Small intestine (tissue), 7 donors: ENCODE measurements around the gene HOXA5. TPM values are rescaled to one million over a fixed set of nuclear protein-coding genes. Genes with fewer than 3 reads are reported as not detected.

Source experiments
- DNase-seq, 2 donors: peaks; one replicate each; pipeline versions ENCODE4 v3.0.0 to v3.0.0-alpha.2; 2013
- FAIRE-seq: peaks from 2 replicates; lab custom pipeline; 2012; peaks lifted over from hg19 to GRCh38; lab: Jason Lieb, UNC
- H3K27ac ChIP-seq, 3 donors: one replicate each; pipeline ENCODE4 v1.5.1; 2013; ENCODE audit warnings: low read length in 2 of 3, mild to moderate bottlenecking in 2 of 3, control low read depth in 1 of 3, inconsistent platforms in 1 of 3, low read depth in 1 of 3, moderate library complexity in 1 of 3
- H3K27me3 ChIP-seq, 3 donors: one replicate each; pipeline ENCODE4 v1.6.1; 2013; ENCODE audit warnings: low read length in 3 of 3, inconsistent platforms in 1 of 3; ENCODE audit not compliant: control insufficient read depth in 3 of 3, insufficient read depth in 3 of 3
- H3K36me3 ChIP-seq, 3 donors: one replicate each; pipeline ENCODE4 v1.6.1; 2013; ENCODE audit warnings: low read length in 3 of 3, inconsistent platforms in 1 of 3, low read depth in 1 of 3, mild to moderate bottlenecking in 1 of 3, moderate library complexity in 1 of 3; ENCODE audit not compliant: control insufficient read depth in 3 of 3, insufficient read depth in 2 of 3
- H3K4me1 ChIP-seq, 3 donors: one replicate each; pipeline ENCODE4 v1.6.1; 2013; ENCODE audit warnings: low read length in 2 of 3, inconsistent platforms in 1 of 3, low read depth in 1 of 3, mild to moderate bottlenecking in 1 of 3, moderate library complexity in 1 of 3; ENCODE audit not compliant: control insufficient read depth in 3 of 3, insufficient read depth in 2 of 3
- H3K4me3 ChIP-seq, 3 donors: one replicate each; pipeline ENCODE4 v1.5.1; 2013; ENCODE audit warnings: low read length in 3 of 3, control low read depth in 1 of 3, inconsistent platforms in 1 of 3, low read depth in 1 of 3, mild to moderate bottlenecking in 1 of 3, moderate library complexity in 1 of 3
- H3K9me3 ChIP-seq, 2 donors: one replicate each; pipeline ENCODE4 v1.6.1; 2013; ENCODE audit warnings: low read depth in 1 of 2, low read length in 1 of 2; ENCODE audit not compliant: control insufficient read depth in 2 of 2, insufficient read depth in 1 of 2
- WGBS, 3 donors: extraction: QIAGEN DNeasy Blood & Tissue Kit; methylation state at CpG; one replicate each; pipeline ENCODE4 v1.1.7; 2013; 5-methylcytosine and 5-hydroxymethylcytosine counted together
- polyA plus RNA-seq, 4 donors: library from polyadenylated mRNA; stranded (reverse) in 3 of 4; unstranded in 1 of 4; fragments of 200-250 nt in 3 of 4; fragments of 120-200 nt in 1 of 4; gene quantifications; one replicate each; pipeline versions ENCODE4 v1.2.1 to v1.2.3, GENCODE V29; 2013
- donor health status: healthy with polysubstance abuse.
- donor health status: control.
- donor health status: control.
- donor health status: Bipolar disorder and iron deficiency.
- donor health status: healthy.

Gene HOXA5
- polyA plus RNA-seq, 4 donors: 0.45 to 44.0 (median 5.1) TPM

- no peak for FAIRE-seq
- H3K4me1 ChIP-seq: peaks cover 4 to 15% (median 7%) of the 10 kb centered on the region in 3 donors
- H3K36me3 ChIP-seq: no peaks in the 10 kb centered on the region
- peaks cover 0 to 8% of the 10 kb centered on the region in 2 donors for H3K9me3 ChIP-seq
- 4 to 9% (median 8%) methylated on average over 48 to 49 of the region's 49 CpGs for WGBS, 3 donors
- peak overlapping the region in 2 of 3 donors; percentile 20 to 28 for H3K4me3 ChIP-seq
- peak overlapping the region in 1 of 3 donors; percentile 68 for H3K27ac ChIP-seq
- no peak for DNase-seq
- peaks cover 16 to 96% (median 84%) of the 10 kb centered on the region in 3 donors for H3K27me3 ChIP-seq
Observed at GRCh38 chr7:27188386-27189294, 45.2 kb upstream of the HOXA5 start.

DNA sequence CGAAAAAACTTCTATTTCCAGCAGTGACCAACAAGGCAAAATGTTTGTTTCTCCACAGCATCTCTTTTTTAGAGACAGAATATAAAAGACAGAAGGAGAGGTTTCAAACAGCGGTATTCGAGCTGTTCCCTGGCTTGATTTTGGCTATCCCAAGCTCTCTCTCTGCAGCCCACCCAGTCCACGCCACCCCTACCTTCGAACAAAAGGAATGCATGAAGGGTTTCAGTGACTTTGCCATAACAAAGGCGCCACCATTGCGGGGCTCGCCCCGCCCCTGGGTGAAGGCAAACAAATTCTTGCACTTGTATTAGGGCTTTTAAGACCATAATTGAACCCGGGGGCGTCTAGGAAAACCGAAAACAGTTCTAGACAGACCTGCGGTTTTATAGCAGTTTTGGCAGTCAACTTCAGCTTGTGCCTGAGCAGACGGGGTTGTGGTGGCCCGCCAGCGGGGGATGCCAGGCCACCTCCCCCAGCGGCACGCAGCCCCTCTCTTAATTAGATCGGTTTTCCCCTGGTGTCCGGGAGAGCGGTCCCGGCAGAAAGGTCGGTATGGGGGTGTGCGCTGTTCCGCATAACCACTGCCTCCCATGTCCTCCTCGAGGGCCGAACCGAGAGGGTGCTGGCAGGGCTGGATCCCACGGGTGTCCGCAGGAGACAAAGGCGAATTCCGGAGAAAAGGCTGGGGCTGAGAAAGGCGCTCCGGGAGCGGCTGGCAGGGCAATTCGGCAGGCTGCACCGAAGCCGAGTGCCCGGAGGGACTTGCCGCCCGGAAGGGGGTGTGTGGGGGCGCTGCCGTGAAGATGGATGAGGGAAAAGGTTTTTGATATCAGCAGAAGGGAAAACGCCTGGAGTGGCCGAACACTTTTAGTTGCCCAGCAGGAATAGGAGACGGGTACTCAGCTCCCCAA, 44.2 kb upstream of the HOXA5 start:
- Histone ChIP-seq H3K27ac (peak overlapping the region in 1 of 3 donors; percentile 68), H3K27me3 (peaks cover 19 to 96% (median 86%) of the 10 kb centered on the region in 3 donors), H3K4me1 (peaks cover 2 to 13% (median 4%) of the 10 kb centered on the region in 3 donors), H3K4me3 (peak overlapping the region in 2 of 3 donors; percentile 20 to 28), H3K36me3 (no peaks in the 10 kb centered on the region), H3K9me3 (peaks cover 0 to 11% of the 10 kb centered on the region in 2 donors)
- WGBS, 3 donors: 5 to 8% (median 8%) methylated on average over 46 of the region's 46 CpGs
- FAIRE-seq: no peak
- DNase-seq: no peak

DNA sequence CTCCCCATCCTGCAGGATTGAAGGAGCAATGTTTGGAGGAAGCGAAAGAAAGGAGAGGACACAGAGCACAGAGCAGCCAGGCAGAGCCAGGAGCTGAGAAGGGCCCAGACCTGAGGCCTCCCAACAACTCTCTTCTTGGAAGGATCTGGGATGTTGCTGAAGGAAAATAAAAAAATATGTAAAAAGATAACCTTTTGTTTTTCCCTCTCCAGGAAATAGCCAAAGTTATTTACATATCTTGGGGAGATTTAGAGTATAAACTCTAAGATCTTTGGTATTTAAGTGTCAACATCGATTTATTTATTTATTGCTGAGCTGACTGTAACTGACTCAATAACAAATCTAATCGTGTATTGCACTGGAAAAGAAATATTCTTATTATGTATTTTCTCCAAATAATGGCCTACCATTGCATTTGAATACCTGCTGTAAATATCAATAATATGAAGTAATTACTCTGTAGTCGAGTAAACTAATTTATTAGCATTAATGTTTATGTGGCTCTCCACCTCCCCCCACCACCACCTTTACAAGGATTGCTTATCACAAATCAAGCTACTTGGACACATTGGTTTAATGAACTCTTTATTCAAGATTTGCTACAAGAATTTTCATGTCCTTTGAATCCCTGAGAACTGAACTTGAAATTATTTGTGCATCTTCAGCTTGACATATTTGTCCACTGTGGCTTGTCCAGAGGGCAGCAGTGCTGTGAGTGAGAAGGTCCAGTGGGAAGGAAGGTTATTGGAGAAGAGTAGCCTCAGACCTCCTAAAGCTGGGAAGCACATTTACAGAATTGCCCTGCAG, 43.4 kb upstream of the HOXA5 start:
- Histone ChIP-seq H3K36me3 (no peaks in the 10 kb centered on the region), H3K4me1 (peaks cover 2 to 13% (median 4%) of the 10 kb centered on the region in 3 donors), H3K9me3 (peaks cover 0 to 11% of the 10 kb centered on the region in 2 donors), H3K27me3 (peaks cover 14 to 97% (median 88%) of the 10 kb centered on the region in 3 donors), H3K27ac (peak overlapping the region in 1 of 3 donors; percentile 29), H3K4me3 (no peak overlapping the region)
- DNase-seq: no peak
- 15 to 18% (median 16%) methylated on average over 4 of the region's 4 CpGs for WGBS, 3 donors
- no peak for FAIRE-seq

- Histone ChIP-seq H3K9me3 (peaks cover 0 to 11% of the 10 kb centered on the region in 2 donors), H3K27ac (peak overlapping the region in 1 of 3 donors; percentile 29), H3K27me3 (peaks cover 14 to 96% (median 85%) of the 10 kb centered on the region in 3 donors), H3K4me1 (peaks cover 2 to 13% (median 4%) of the 10 kb centered on the region in 3 donors), H3K4me3 (peak overlapping the region in 2 of 3 donors; percentile 54 to 55), H3K36me3 (no peaks in the 10 kb centered on the region)
- DNase-seq: no peak
- no peak for FAIRE-seq
- 5 to 13% (median 9%) methylated on average over 24 of the region's 24 CpGs for WGBS, 3 donors
Observed at GRCh38 chr7:27185854-27186667, 42.6 kb upstream of the HOXA5 start.

DNA sequence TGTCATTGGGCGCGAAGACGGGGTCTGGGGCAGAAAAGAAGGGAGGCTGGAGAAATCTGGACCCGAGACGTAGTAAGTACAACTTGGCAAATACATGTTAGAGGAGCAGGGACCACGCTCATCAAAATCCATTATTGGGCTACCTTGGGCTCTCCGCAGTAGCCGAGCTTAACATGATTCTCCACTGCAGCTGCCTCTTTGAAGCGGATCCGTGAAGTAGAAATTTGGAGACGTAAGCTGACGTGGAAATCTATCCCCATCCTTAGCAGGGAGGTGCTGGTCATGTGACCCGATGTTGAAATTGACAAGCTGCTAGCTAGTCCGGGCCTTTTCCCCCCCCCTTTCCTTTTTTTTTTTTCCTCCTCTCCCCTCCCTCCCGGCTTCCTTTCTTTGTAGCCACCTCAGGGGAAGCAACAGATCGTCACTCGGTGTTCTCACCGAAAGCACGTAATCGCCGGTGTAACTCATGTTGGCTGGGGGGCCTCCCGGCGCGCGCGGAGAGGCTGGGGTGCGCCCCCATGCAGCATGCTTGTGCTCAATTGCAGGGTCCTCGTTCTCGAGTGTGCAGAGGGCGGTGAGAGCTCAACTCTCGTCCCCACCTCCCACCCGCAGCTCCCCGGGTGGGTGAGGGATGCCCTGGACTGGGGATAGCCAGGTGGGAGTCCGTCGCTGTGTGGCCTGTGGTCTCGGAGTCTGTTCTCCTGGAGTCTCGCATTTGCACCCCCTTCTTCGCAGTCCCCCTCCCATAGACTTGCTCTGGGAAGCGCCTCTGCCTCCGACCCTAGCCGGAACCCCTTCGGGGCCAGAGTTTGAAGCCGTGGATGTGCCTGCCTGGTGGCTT, 41.8 kb upstream of the HOXA5 start, which contains the start of gene HOXA11:
Gene HOXA11, minus strand, starts transcription at position 220 of the 841 bp plus-strand sequence. Its CDS starts 88 bp downstream, at position 132.
- DNase-seq: peak in 1 of 2 donors; percentile 63
- Histone ChIP-seq H3K27ac (peak within 1 kb of the TSS in 1 of 3 donors; percentile 64), H3K27me3 (peaks cover 14 to 96% (median 85%) of the 10 kb centered on the region in 3 donors), H3K36me3 (no peaks in the 10 kb centered on the region), H3K4me1 (peaks cover 2 to 13% (median 4%) of the 10 kb centered on the region in 3 donors), H3K4me3 (peak within 1 kb of the TSS; percentile 50 to 70 (median 54)), H3K9me3 (peaks cover 0 to 11% of the 10 kb centered on the region in 2 donors)
- 5 to 11% (median 10%) methylated on average over 43 of the region's 43 CpGs for WGBS, 3 donors
- no peak for FAIRE-seq

GRCh38 chr7:27184337-27185012, 41.0 kb upstream of the HOXA5 start:
- FAIRE-seq (no peak), DNase-seq (peak in 1 of 2 donors; percentile 65)
- no peaks in the 10 kb centered on the region for H3K36me3 ChIP-seq
- peaks cover 0 to 11% of the 10 kb centered on the region in 2 donors for H3K9me3 ChIP-seq
- 2 to 3% (median 3%) methylated on average over 71 to 72 of the region's 72 CpGs for WGBS, 3 donors
- H3K4me1 ChIP-seq: peaks cover 2 to 18% (median 4%) of the 10 kb centered on the region in 3 donors
- peaks cover 9 to 96% (median 81%) of the 10 kb centered on the region in 3 donors for H3K27me3 ChIP-seq
- peak overlapping the region; percentile 50 to 70 (median 54) for H3K4me3 ChIP-seq
- H3K27ac ChIP-seq: peak overlapping the region in 1 of 3 donors; percentile 64
